Stomach (tissue), 4 donors: ENCODE data around the gene CNNM4.

ENCODE experiments used
- CTCF ChIP-seq, 7 experiments: fragments of 450-650 bp in 4 of 7; fragments of 200-600 bp in 3 of 7; sonication (generic) in 3 of 7; IDR thresholded peaks; one replicate each; pipeline ENCODE4 v1.5.1; 2016 to 2019; ENCODE audit warnings: antibody characterized with exemption in 7 of 7, control low read depth in 2 of 7, mild to moderate bottlenecking in 1 of 7
- EP300 ChIP-seq: sonication (generic); formaldehyde crosslinking; IDR thresholded peaks from one replicate; pipeline ENCODE4 v1.6.1; 2017; ENCODE audit warnings: antibody characterized with exemption
- POLR2A ChIP-seq, 4 donors: fragments of 450-650 bp; IDR thresholded peaks; one replicate each; pipeline ENCODE4 v1.6.1; 2016; ENCODE audit warnings: antibody characterized with exemption in 4 of 4, control low read depth in 2 of 4, mild to moderate bottlenecking in 1 of 4, moderate library complexity in 1 of 4
- POLR2AphosphoS5 ChIP-seq, 3 donors: sonication (generic); formaldehyde crosslinking; IDR thresholded peaks; one replicate each; pipeline ENCODE4 v1.6.1; 2016; ENCODE audit warnings: antibody characterized with exemption in 3 of 3

- TF ChIP-seq CTCF (IDR thresholded peaks at IDR 0.05) (no peak), POLR2A (IDR thresholded peaks at IDR 0.05) (no peak), EP300 (no peak), POLR2AphosphoS5 (IDR thresholded peaks at IDR 0.05) (no peak)
Measured at GRCh38 chr2:96807127-96807471, 46.4 kb downstream of the CNNM4 start.
